Lung (tissue), 12 donors: Measurements from ENCODE around the gene CCDC201. TPM values are rescaled to one million over a fixed set of nuclear protein-coding genes. Genes with fewer than 3 reads are reported as not detected.
A peak's percentile ranks its signal among the peaks of the same experiment; 100 is the strongest.

Source experiments
- ATAC-seq: fragments of 200-7000 bp; cut with Tn5 transposase; one replicate; pipeline ENCODE4 v1.9.1; 2020; ENCODE audit warnings: moderate number of reproducible peaks; ENCODE audit not compliant: insufficient read depth, low FRiP score
- DNase-seq, 3 donors: peaks; one replicate each; pipeline ENCODE4 v3.0.0-alpha.2; 2013 to 2017
- H3K27ac ChIP-seq, 2 donors: one replicate each; pipeline ENCODE4 v1.5.1; 2013; ENCODE audit warnings: mild to moderate bottlenecking in 2 of 2, moderate library complexity in 2 of 2, control low read depth in 1 of 2, inconsistent platforms in 1 of 2, low read depth in 1 of 2, low read length in 1 of 2
- H3K27me3 ChIP-seq, 3 donors: one replicate each; pipeline ENCODE4 v1.5.1; 2013; ENCODE audit warnings: low read length in 2 of 3; ENCODE audit not compliant: control insufficient read depth in 3 of 3, insufficient read depth in 3 of 3
- H3K36me3 ChIP-seq, 4 donors: one replicate each; pipeline ENCODE4 v1.5.1; 2013; ENCODE audit warnings: low read length in 4 of 4, mild to moderate bottlenecking in 1 of 4, moderate library complexity in 1 of 4; ENCODE audit not compliant: control insufficient read depth in 4 of 4, insufficient read depth in 4 of 4
- H3K4me1 ChIP-seq, 5 donors: one replicate each; pipeline ENCODE4 v1.5.1; 2013; ENCODE audit warnings: low read length in 5 of 5, mild to moderate bottlenecking in 2 of 5, moderate library complexity in 1 of 5; ENCODE audit not compliant: control insufficient read depth in 5 of 5, insufficient read depth in 5 of 5
- H3K4me3 ChIP-seq: one replicate; pipeline ENCODE4 v1.5.1; 2013; ENCODE audit warnings: mild to moderate bottlenecking, control low read depth, moderate library complexity
- H3K9ac ChIP-seq, 2 donors: one replicate each; pipeline ENCODE4 v1.5.1; 2013; ENCODE audit warnings: low read length in 2 of 2, control low read depth in 1 of 2; ENCODE audit not compliant: insufficient read depth in 1 of 2
- H3K9me3 ChIP-seq, 4 donors: one replicate each; pipeline ENCODE4 v1.5.1; 2013; ENCODE audit warnings: low read length in 3 of 4, mild to moderate bottlenecking in 1 of 4, moderate library complexity in 1 of 4; ENCODE audit not compliant: control insufficient read depth in 4 of 4, insufficient read depth in 3 of 4
- WGBS, 2 donors: extraction: QIAGEN DNeasy Blood & Tissue Kit; methylation state at CpG; one replicate each; pipeline ENCODE4 v1.1.7; 2013; 5-methylcytosine and 5-hydroxymethylcytosine counted together
- polyA plus RNA-seq, 2 donors: library from polyadenylated mRNA; stranded (reverse); fragments of 200-250 nt; gene quantifications; one replicate each; pipeline ENCODE4 v1.2.1, GENCODE V29; 2013
- total RNA-seq, 2 donors: library from RNA; depleted of rRNA in 1 of 2; stranded (reverse); fragments of >200 nt in 1 of 2; gene quantifications; one replicate each; pipeline ENCODE4 v1.2.1, GENCODE V29; 2014 to 2021
- TF ChIP-seq, protein P1 (sequence below): IDR thresholded peaks from 2 replicates; pipeline ENCODE4 v1.5.1; 2012; ENCODE audit warnings: mild to moderate bottlenecking; ENCODE audit errors: control extremely low read depth, extremely low read depth
- donor health status: control.
- donor health status: control.
- donor health status: Bipolar disorder and iron deficiency.
- donor health status: healthy.
- donor health status: DM: yes; HTN: yes; CAD: no.

Gene CCDC201
- total and polyA plus RNA-seq, 4 donors = not detected

- H3K27ac ChIP-seq = no peak overlapping the region
- H3K4me3 ChIP-seq = no peak overlapping the region
- peaks cover 0 to 3% (median 0%) of the 10 kb centered on the region in 4 donors for H3K9me3 ChIP-seq
- 17 to 18% methylated on average over 14 of the region's 14 CpGs for WGBS, 2 donors
- H3K36me3 ChIP-seq = no peaks in the 10 kb centered on the region
- ATAC-seq (peak; percentile 9), DNase-seq (peak in 1 of 3 donors; percentile 5)
- H3K4me1 ChIP-seq = peaks cover 0 to 8% (median 0%) of the 10 kb centered on the region in 5 donors
- no peak overlapping the region for H3K9ac ChIP-seq
- peaks cover 7 to 27% (median 15%) of the 10 kb centered on the region in 3 donors for H3K27me3 ChIP-seq
- TF ChIP-seq, protein P1, sequence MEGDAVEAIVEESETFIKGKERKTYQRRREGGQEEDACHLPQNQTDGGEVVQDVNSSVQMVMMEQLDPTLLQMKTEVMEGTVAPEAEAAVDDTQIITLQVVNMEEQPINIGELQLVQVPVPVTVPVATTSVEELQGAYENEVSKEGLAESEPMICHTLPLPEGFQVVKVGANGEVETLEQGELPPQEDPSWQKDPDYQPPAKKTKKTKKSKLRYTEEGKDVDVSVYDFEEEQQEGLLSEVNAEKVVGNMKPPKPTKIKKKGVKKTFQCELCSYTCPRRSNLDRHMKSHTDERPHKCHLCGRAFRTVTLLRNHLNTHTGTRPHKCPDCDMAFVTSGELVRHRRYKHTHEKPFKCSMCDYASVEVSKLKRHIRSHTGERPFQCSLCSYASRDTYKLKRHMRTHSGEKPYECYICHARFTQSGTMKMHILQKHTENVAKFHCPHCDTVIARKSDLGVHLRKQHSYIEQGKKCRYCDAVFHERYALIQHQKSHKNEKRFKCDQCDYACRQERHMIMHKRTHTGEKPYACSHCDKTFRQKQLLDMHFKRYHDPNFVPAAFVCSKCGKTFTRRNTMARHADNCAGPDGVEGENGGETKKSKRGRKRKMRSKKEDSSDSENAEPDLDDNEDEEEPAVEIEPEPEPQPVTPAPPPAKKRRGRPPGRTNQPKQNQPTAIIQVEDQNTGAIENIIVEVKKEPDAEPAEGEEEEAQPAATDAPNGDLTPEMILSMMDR = no peak
Measured at GRCh38 chr7:45888993-45889366, 16.1 kb upstream of the CCDC201 start.

DNA sequence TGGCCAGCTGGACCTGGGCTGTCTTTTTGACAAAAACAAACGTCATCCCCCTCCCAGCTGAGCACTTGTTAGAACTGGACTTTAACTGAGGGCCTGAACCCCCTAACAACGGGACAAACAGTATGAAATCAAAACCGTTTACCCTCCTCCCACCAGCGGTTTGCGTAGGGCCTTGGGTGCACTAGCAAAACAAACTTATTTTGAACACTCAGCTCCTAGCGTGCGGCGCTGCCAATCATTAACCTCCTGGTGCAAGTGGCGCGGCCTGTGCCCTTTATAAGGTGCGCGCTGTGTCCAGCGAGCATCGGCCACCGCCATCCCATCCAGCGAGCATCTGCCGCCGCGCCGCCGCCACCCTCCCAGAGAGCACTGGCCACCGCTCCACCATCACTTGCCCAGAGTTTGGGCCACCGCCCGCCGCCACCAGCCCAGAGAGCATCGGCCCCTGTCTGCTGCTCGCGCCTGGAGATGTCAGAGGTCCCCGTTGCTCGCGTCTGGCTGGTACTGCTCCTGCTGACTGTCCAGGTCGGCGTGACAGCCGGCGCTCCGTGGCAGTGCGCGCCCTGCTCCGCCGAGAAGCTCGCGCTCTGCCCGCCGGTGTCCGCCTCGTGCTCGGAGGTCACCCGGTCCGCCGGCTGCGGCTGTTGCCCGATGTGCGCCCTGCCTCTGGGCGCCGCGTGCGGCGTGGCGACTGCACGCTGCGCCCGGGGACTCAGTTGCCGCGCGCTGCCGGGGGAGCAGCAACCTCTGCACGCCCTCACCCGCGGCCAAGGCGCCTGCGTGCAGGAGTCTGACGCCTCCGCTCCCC, 15.5 kb upstream of the CCDC201 start, which contains the start of gene IGFBP1:
Gene IGFBP1, plus strand, starts transcription at position 304 of the 808 bp plus-strand sequence. Its CDS starts 165 bp downstream, at position 469.
- Histone ChIP-seq H3K9me3 (peaks cover 0 to 3% (median 0%) of the 10 kb centered on the region in 4 donors), H3K27me3 (peaks cover 7 to 27% (median 15%) of the 10 kb centered on the region in 3 donors), H3K9ac (no peak within 1 kb of the TSS), H3K4me1 (peaks cover 0 to 8% (median 0%) of the 10 kb centered on the region in 5 donors), H3K36me3 (no peaks in the 10 kb centered on the region), H3K27ac (no peak within 1 kb of the TSS), H3K4me3 (no peak within 1 kb of the TSS)
- TF ChIP-seq, protein P1 = no peak
- WGBS, 2 donors = 3 to 4% methylated on average over 65 to 73 of the region's 73 CpGs
- peak; percentile 10 to 39 (median 31) for DNase-seq
- ATAC-seq = no peak

GRCh38 chr7:45886931-45887667, 14.2 kb upstream of the CCDC201 start:
- H3K9me3 ChIP-seq = peaks cover 0 to 3% (median 0%) of the 10 kb centered on the region in 4 donors
- TF ChIP-seq, protein P1 = no peak
- peaks cover 7 to 27% (median 15%) of the 10 kb centered on the region in 3 donors for H3K27me3 ChIP-seq
- H3K27ac ChIP-seq = no peak overlapping the region
- DNase-seq (no peak), ATAC-seq (no peak)
- no peaks in the 10 kb centered on the region for H3K36me3 ChIP-seq
- peaks cover 0 to 8% (median 0%) of the 10 kb centered on the region in 5 donors for H3K4me1 ChIP-seq
- 92 to 93% methylated on average over 5 of the region's 5 CpGs for WGBS, 2 donors
- no peak overlapping the region for H3K4me3 ChIP-seq
- no peak overlapping the region for H3K9ac ChIP-seq
